Measurements from ENCODE around the gene BEST2.

- TF ChIP-seq YY1 (IDR thresholded peaks at IDR 0.05; ENCODE audit: extremely low read depth, insufficient replicate concordance, low read depth, low read length) (no peak), JUND (IDR thresholded peaks at IDR 0.05) (no peak), EZH2 (IDR thresholded peaks at IDR 0.05) (no peak), CTCF (IDR thresholded peaks at IDR 0.05 in 2 of 3, conservative IDR thresholded peaks at IDR 0.05 in 1 of 3; ENCODE audit: borderline replicate concordance in 1 of 3, insufficient read depth in 1 of 3, low read depth in 2 of 3, low read length in 2 of 3) (no peak), POLR2AphosphoS5 (IDR thresholded peaks at IDR 0.05; ENCODE audit: low read depth, low read length) (no peak), POLR2A (IDR thresholded peaks at IDR 0.05; ENCODE audit: borderline replicate concordance, extremely low read depth, insufficient read depth, insufficient read length) (no peak), EGR1 (IDR thresholded peaks at IDR 0.05; ENCODE audit: low read depth) (no peak), REST (IDR thresholded peaks at IDR 0.05; ENCODE audit: low read depth) (no peak), SP1 (IDR thresholded peaks at IDR 0.05; ENCODE audit: low read depth) (no peak)
These were observed 20.3 kb upstream of the BEST2 start for GRCh38 chr19:12731337-12731736.

All from HCT116 (cell line).